ENCODE results near the gene CDK15.

Gene CDK15

GRCh38 chr2:201918616-201919307 is 112.4 kb downstream of the CDK15 start:
- H3K4me3 ChIP-seq (ENCODE audit: low read length): no peak overlapping the region
- TF ChIP-seq, protein P1, sequence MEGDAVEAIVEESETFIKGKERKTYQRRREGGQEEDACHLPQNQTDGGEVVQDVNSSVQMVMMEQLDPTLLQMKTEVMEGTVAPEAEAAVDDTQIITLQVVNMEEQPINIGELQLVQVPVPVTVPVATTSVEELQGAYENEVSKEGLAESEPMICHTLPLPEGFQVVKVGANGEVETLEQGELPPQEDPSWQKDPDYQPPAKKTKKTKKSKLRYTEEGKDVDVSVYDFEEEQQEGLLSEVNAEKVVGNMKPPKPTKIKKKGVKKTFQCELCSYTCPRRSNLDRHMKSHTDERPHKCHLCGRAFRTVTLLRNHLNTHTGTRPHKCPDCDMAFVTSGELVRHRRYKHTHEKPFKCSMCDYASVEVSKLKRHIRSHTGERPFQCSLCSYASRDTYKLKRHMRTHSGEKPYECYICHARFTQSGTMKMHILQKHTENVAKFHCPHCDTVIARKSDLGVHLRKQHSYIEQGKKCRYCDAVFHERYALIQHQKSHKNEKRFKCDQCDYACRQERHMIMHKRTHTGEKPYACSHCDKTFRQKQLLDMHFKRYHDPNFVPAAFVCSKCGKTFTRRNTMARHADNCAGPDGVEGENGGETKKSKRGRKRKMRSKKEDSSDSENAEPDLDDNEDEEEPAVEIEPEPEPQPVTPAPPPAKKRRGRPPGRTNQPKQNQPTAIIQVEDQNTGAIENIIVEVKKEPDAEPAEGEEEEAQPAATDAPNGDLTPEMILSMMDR (IDR thresholded peaks at IDR 0.05; ENCODE audit: insufficient read depth, low read depth, low read length, missing control alignments): no peak
- no peak for DNase-seq (ENCODE audit: low read depth)

DNA sequence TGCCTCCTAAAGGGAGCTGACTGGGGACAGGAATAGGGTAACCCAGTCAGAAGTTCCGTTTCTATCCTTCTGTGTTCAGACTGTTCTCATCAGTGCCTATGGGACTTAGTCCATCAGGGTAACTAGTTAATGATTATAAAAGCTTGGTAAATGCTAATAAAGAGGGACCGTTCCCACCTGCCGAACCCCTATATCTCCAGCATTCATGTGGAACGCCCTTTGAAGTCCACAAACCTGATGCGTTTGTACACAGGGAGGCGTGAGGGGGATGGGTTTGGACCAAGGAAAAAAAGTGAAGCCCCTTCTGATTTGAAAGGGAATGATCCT is 112.9 kb downstream of the CDK15 start:
- DNase-seq (ENCODE audit: low read depth): no peak
- H3K4me3 ChIP-seq (ENCODE audit: low read length): no peak overlapping the region
- TF ChIP-seq, protein P1 (IDR thresholded peaks at IDR 0.05; ENCODE audit: insufficient read depth, low read depth, low read length, missing control alignments): no peak

DNA sequence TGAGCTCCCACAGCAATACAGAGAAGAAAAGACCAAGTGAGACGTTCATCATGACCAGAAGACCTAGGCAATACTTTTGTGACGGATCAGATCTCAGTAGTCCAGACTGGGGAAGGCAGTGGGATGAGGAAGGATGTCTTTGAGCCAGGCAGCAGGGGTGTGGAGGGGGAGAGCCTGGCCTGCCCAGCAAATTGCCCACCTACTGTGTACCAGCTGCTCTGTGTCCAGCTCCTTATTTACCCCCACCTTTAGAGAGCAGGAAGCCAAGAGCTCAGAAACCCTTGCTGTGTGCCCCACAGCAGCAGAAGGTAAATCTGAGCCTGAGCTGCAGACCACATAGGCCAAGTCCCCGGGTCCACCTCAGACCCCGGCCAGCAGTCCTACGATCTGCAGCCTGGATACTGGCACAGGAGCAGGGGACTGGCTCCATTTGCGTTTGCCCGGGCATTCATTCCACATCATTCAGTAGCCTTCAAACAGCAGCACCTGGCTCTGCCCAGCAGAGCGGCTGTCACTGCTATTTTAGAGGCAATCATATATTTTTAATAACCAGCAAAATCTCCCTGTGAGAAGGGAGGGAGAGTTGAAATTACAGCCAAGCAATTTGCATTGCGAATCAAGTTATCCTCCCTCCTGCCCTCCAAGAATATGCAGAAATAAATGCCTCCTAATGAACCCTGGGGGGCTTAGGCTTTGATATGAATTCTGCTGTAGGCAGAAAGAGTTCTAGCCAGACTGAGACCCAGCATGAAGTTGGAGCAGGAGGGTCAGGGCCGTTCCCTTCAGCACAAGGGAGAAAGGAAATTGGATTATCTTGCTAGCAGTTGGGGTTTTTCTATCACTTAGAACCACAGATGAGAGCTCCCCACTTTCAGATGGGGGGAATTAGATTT is 117.3 kb downstream of the CDK15 start:
- TF ChIP-seq, protein P1 (IDR thresholded peaks at IDR 0.05; ENCODE audit: insufficient read depth, low read depth, low read length, missing control alignments): no peak
- no peak overlapping the region for H3K4me3 ChIP-seq (ENCODE audit: low read length)
- DNase-seq (ENCODE audit: low read depth): no peak

GRCh38 chr2:201924453-201924852 is 118.1 kb downstream of the CDK15 start:
- H3K4me3 ChIP-seq (ENCODE audit: low read length): no peak overlapping the region
- DNase-seq (ENCODE audit: low read depth): peak; percentile 16
- TF ChIP-seq, protein P1 (IDR thresholded peaks at IDR 0.05; ENCODE audit: insufficient read depth, low read depth, low read length, missing control alignments): no peak

- H3K4me3 ChIP-seq (ENCODE audit: low read length): no peak overlapping the region
- TF ChIP-seq, protein P1 (IDR thresholded peaks at IDR 0.05; ENCODE audit: insufficient read depth, low read depth, low read length, missing control alignments): no peak
- no peak for DNase-seq (ENCODE audit: low read depth)
Measured at GRCh38 chr2:201925056-201925455, 118.7 kb downstream of the CDK15 start.

DNA sequence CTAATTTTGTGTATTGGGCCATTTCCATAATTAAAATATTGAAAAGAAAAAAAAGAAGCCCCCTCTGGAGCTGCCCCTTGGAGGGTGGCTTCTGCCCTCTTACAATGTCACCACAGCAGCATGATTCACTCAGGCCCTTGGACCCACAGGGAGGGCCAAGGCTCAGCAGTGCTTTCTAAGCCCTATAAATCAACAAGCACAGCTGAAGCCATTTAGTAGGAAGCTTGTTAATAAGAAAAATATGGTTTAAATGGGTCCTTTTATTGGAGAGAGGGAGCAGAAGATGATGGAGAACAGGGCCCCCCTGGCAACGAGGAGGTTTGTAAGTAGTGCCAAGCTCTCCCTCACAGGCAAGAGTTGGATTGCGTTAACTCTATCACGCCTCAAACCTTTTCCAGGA is 119.7 kb downstream of the CDK15 start:
- TF ChIP-seq, protein P1 (IDR thresholded peaks at IDR 0.05; ENCODE audit: insufficient read depth, low read depth, low read length, missing control alignments): no peak
- no peak overlapping the region for H3K4me3 ChIP-seq (ENCODE audit: low read length)
- DNase-seq (ENCODE audit: low read depth): no peak
